Tibial artery (tissue), 4 donors: ENCODE measurements around the gene NCDN.
A peak's percentile ranks its signal among the peaks of the same experiment; 100 is the strongest.

ENCODE experiments used
- DNase-seq, 2 donors: peaks; one replicate each; pipeline ENCODE4 v3.0.0-alpha.2; 2019
- H3K27ac ChIP-seq, 2 donors: fragments of 200-600 bp; sonication (generic) in 1 of 2; 1 replicate in 1 of 2; 2 replicates in 1 of 2; pipeline ENCODE4 v1.5.1; 2018 to 2019; ENCODE audit warnings: mild to moderate bottlenecking in 1 of 2
- H3K27me3 ChIP-seq, 2 donors: fragments of 200-600 bp; sonication (generic) in 1 of 2; one replicate each; pipeline versions ENCODE4 v1.5.1 to v1.6.0; 2016 to 2019
- H3K36me3 ChIP-seq, 3 donors: fragments of 200-600 bp; sonication (generic) in 2 of 3; one replicate each; pipeline ENCODE4 v1.5.1; 2016 to 2019; ENCODE audit warnings: mild to moderate bottlenecking in 2 of 3
- H3K4me1 ChIP-seq, 4 donors: fragments of 200-600 bp; sonication (generic) in 2 of 4; 1 replicate in 3 of 4; 2 replicates in 1 of 4; pipeline ENCODE4 v1.5.1; 2016 to 2019
- H3K4me3 ChIP-seq, 2 donors: fragments of 200-600 bp; sonication (generic) in 1 of 2; 1 replicate in 1 of 2; 2 replicates in 1 of 2; pipeline ENCODE4 v1.5.1; 2018 to 2019; ENCODE audit warnings: mild to moderate bottlenecking in 2 of 2
- H3K9me3 ChIP-seq, 3 donors: fragments of 200-600 bp; sonication (generic) in 1 of 3; one replicate each; pipeline ENCODE4 v1.5.1; 2016 to 2019
- intact Hi-C: fragments of 100-400 bp; cut with DNase I; formaldehyde crosslinking; loops from one replicate; pipeline ENCODE4 v1.15.0; 2023; ENCODE audit warnings: low total_unique reads
- TF ChIP-seq, protein P1 (sequence below), 2 experiments: fragments of 200-600 bp in 1 of 2; fragments of 450-650 bp in 1 of 2; IDR thresholded peaks; one replicate each; pipeline ENCODE4 v1.5.1; 2017 to 2019; ENCODE audit warnings: antibody characterized with exemption in 2 of 2, mild to moderate bottlenecking in 1 of 2, moderate library complexity in 1 of 2

The NCDN gene

DNA sequence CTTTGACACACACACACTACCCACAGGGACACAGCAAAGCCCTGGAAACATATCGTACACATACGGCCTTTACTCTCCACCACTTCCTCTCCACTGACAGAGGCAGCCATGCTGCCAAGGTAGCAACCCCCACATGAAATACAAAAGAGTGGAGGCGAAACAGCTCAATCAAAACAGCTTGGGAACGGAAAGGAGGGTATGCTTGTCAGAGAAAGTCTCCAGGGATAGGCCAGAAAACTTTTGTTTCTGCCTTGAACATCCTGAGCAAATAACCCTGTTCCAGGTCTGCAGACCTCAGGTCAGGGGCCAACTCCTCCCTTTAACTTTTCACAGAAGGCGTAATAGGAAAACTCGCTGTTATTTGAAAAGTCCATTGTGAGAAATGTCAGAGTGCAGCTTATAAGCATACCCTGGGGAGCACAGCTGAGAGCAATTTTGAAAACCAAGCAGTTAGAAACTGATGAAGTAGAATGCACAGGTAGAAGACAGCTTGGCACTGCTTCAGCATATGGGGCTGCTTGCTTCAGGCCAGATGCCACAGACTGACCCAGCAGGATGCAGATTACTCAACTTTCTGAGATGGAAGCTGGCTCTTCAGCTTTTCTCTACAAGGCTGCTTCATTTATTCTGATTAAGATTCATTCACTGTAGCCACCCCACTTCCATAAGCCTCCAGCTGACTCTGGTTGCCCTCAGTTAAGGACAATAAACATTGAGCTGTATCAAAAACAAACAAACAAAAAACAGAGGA is 18.4 kb upstream of the NCDN start:
- H3K36me3 ChIP-seq: no peaks in the 10 kb centered on the region
- intact Hi-C loops: no loop called here
- TF ChIP-seq, protein P1, sequence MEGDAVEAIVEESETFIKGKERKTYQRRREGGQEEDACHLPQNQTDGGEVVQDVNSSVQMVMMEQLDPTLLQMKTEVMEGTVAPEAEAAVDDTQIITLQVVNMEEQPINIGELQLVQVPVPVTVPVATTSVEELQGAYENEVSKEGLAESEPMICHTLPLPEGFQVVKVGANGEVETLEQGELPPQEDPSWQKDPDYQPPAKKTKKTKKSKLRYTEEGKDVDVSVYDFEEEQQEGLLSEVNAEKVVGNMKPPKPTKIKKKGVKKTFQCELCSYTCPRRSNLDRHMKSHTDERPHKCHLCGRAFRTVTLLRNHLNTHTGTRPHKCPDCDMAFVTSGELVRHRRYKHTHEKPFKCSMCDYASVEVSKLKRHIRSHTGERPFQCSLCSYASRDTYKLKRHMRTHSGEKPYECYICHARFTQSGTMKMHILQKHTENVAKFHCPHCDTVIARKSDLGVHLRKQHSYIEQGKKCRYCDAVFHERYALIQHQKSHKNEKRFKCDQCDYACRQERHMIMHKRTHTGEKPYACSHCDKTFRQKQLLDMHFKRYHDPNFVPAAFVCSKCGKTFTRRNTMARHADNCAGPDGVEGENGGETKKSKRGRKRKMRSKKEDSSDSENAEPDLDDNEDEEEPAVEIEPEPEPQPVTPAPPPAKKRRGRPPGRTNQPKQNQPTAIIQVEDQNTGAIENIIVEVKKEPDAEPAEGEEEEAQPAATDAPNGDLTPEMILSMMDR (IDR thresholded peaks at IDR 0.05): no peak
- no peak for DNase-seq
- H3K27ac ChIP-seq: peak overlapping the region; percentile 61 to 68
- H3K9me3 ChIP-seq: no peaks in the 10 kb centered on the region
- no peak overlapping the region for H3K4me3 ChIP-seq
- H3K27me3 ChIP-seq: no peaks in the 10 kb centered on the region
- H3K4me1 ChIP-seq: peaks cover 0 to 59% (median 38%) of the 10 kb centered on the region in 4 donors

DNA sequence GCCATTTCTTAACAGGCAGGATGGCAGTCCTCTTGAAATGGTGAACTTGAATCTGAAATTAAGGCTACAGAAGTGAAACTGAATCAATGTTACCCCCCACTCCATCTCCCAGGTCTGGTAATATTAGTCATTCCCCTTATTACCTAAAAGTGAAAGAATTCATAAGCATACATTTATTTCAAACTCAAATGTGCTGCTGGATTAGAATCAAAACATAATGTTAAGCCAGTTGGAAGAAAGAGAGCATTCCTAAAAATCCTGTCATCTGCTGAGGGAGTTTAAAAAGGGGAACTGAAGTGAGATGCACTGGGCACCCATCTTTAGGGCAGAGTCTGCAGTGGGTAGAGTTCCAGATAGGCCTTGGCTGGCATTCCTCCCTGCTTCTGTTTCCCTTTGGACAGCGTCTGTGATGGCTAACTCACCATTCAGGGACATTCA is 17.8 kb upstream of the NCDN start:
- Histone ChIP-seq H3K4me3 (no peak overlapping the region), H3K36me3 (no peaks in the 10 kb centered on the region), H3K27me3 (no peaks in the 10 kb centered on the region), H3K4me1 (peaks cover 0 to 62% (median 39%) of the 10 kb centered on the region in 4 donors), H3K9me3 (no peaks in the 10 kb centered on the region), H3K27ac (peak overlapping the region; percentile 61 to 68)
- no peak for DNase-seq
- intact Hi-C loops: no loop called here
- TF ChIP-seq, protein P1 (IDR thresholded peaks at IDR 0.05): no peak

DNA sequence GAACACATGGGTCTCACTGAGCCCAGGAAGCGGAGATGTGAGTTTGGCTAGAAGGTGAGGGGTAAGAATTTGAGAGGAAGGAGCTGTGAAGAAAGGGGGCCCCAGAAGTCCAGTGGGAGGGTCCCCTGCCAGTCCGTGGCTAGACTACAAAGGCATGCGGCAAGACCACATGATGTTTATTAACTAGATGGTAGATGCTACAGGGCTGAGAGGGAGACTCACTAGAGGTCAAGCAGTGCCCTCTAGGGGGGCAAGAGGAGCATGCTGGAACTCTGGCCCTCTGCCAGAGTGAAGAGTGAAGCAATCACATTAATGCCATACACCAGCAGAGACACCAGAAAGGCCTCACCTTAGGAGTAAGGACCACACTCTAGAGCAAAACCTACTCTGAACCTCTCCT is 12.6 kb upstream of the NCDN start:
- intact Hi-C loops: no loop called here
- Histone ChIP-seq H3K36me3 (peaks cover under 1 to 19% (median 15%) of the 10 kb centered on the region in 3 donors), H3K27me3 (no peaks in the 10 kb centered on the region), H3K4me3 (no peak overlapping the region), H3K4me1 (peaks cover 0 to 37% (median 22%) of the 10 kb centered on the region in 4 donors), H3K9me3 (no peaks in the 10 kb centered on the region), H3K27ac (no peak overlapping the region)
- DNase-seq: no peak
- TF ChIP-seq, protein P1 (IDR thresholded peaks at IDR 0.05): no peak

DNA sequence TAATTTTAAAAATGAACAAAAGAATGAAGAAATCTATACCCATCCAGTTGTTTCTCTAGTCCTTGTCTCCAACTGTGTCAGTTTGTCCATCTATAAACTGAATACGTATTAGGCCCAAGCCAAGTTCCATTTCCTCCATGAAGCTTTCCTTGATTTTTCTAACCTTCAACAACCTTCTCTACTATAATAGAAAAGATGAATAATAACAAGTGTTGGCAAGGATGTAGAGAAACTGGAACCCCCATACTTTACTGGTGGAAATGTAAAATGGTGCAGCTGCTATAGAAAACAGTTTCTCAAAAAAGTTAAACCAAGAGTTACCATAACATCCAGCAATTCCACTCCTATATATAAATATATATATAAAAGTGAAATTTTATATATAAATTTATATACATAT is 11.0 kb upstream of the NCDN start:
- TF ChIP-seq, protein P1 (IDR thresholded peaks at IDR 0.05): no peak
- H3K4me1 ChIP-seq: peaks cover 0 to 20% (median 9%) of the 10 kb centered on the region in 4 donors
- H3K9me3 ChIP-seq: no peaks in the 10 kb centered on the region
- no peak for DNase-seq
- no peaks in the 10 kb centered on the region for H3K27me3 ChIP-seq
- intact Hi-C loops: no loop called here
- H3K36me3 ChIP-seq: peaks cover 3 to 29% (median 26%) of the 10 kb centered on the region in 3 donors
- no peak overlapping the region for H3K4me3 ChIP-seq
- H3K27ac ChIP-seq: no peak overlapping the region

DNA sequence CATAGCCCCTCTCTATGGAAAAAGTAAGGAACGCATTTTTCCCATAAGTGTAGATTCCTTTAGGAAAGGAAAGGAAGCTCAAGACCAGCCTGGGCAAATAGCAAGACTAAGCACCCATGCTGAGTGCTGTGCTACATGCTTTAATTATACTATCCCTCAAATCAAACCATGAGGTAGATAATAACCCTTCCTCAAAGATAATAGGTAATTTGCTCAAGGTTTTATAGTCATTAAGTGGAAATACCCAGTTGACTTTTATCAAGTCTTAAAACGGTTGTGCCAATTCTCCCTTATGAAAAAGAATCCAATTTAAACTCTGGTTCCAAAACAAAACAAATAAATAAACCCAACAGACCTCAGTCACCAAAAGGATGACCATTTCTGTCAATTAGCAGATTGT is 3.7 kb upstream of the NCDN start:
- Histone ChIP-seq H3K9me3 (no peaks in the 10 kb centered on the region), H3K36me3 (peaks cover 13 to 40% (median 26%) of the 10 kb centered on the region in 3 donors), H3K4me1 (peaks cover 0 to 38% (median 26%) of the 10 kb centered on the region in 4 donors), H3K27ac (no peak overlapping the region), H3K4me3 (no peak overlapping the region), H3K27me3 (no peaks in the 10 kb centered on the region)
- TF ChIP-seq, protein P1 (IDR thresholded peaks at IDR 0.05): no peak
- no peak for DNase-seq
- intact Hi-C loops: no loop called here
